HepG2 (cell line): Measurements from ENCODE around the gene IL17RC. TPM values are rescaled to one million over a fixed set of nuclear protein-coding genes. Genes with fewer than 3 reads are reported as not detected.

Experiments
- ATAC-seq: fragments of 200-7000 bp; cut with Tn5 transposase; 3 replicates; pipeline ENCODE4 v1.9.1; 2020; ENCODE audit warnings: mild to moderate bottlenecking, moderate library complexity
- BruUV-seq: library from RNA; stranded (reverse); fragments of 400-500 nt; replicated peaks from 2 replicates; lab custom pipeline; 2021; lab: Mats Ljungman, UMichigan
- CTCF ChIA-PET: fragments of 300-600 bp; formaldehyde crosslinking; extraction: SDS; loops from one replicate; lab custom pipeline; 2021; ENCODE audit warnings: low total read pairs, inconsistent platforms, low intra/inter-chr PET ratio; lab: Yijun Ruan, JAX
- POLR2A ChIA-PET: fragments of 350-600 bp; sonication (Branson Sonifier 250); formaldehyde crosslinking; loops from one replicate; lab custom pipeline; 2020; ENCODE audit warnings: antibody characterized with exemption, inconsistent platforms; lab: Yijun Ruan, JAX
- DNase-seq: peaks from one replicate; pipeline ENCODE4 v3.0.0-alpha.2; 2015; ENCODE audit warnings: low spot score
- FAIRE-seq: peaks from 3 replicates; lab custom pipeline; 2011; peaks lifted over from hg19 to GRCh38; lab: Jason Lieb, UNC
- H2AFZ ChIP-seq: one replicate; pipeline ENCODE4 v1.6.1; 2011; ENCODE audit warnings: low read length, inconsistent platforms
- H3K27ac ChIP-seq: fragments of 300-600 bp; 3 replicates; pipeline ENCODE4 v1.8.0; 2011; ENCODE audit warnings: mixed run types, mild to moderate bottlenecking, mixed read lengths, low read length, inconsistent platforms; ENCODE audit not compliant: insufficient read depth; ENCODE audit errors: extremely low read length
- H3K27me3 ChIP-seq, 2 experiments: fragments of 200-600 bp in 1 of 2; 2 replicates in 1 of 2; 3 replicates in 1 of 2; pipeline versions ENCODE4 v1.6.0 to v1.8.0; 2011; ENCODE audit warnings: low read length in 2 of 2, mild to moderate bottlenecking in 2 of 2, moderate library complexity in 2 of 2, inconsistent platforms in 1 of 2; ENCODE audit not compliant: insufficient read depth in 2 of 2, control insufficient read depth in 1 of 2
- H3K36me3 ChIP-seq, 2 experiments: fragments of 200-600 bp in 1 of 2; replicated peaks in 1 of 2; 2 replicates in 1 of 2; 3 replicates in 1 of 2; pipeline versions ENCODE4 v1.5.1 to v1.8.0; 2011; ENCODE audit warnings: low read length in 2 of 2, inconsistent platforms in 1 of 2; ENCODE audit not compliant: insufficient read depth in 2 of 2, control insufficient read depth in 1 of 2
- H3K4me1 ChIP-seq: 2 replicates; pipeline ENCODE4 v1.5.1; 2012; ENCODE audit warnings: low read length, inconsistent platforms; ENCODE audit not compliant: insufficient read depth
- H3K4me2 ChIP-seq: 2 replicates; pipeline ENCODE4 v1.6.0; 2011; ENCODE audit warnings: low read depth, low read length, inconsistent platforms
- H3K4me3 ChIP-seq, 3 experiments: fragments of 200-600 bp in 1 of 3; sonication (generic), shearing (Covaris generic) in 1 of 3; replicated peaks in 1 of 3; 2 replicates each; pipeline ENCODE4 v1.5.1; 2011 to 2016; ENCODE audit warnings: low read length in 3 of 3, inconsistent platforms in 2 of 3, low read depth in 2 of 3, mild to moderate bottlenecking in 2 of 3, control low read depth in 1 of 3, mixed read lengths in 1 of 3; ENCODE audit not compliant: insufficient read depth in 1 of 3
- H3K79me2 ChIP-seq: one replicate; pipeline ENCODE4 v1.6.1; 2011; ENCODE audit warnings: low read length, inconsistent platforms; ENCODE audit not compliant: insufficient read depth
- H3K9ac ChIP-seq: 2 replicates; pipeline ENCODE4 v1.6.0; 2011; ENCODE audit warnings: mild to moderate bottlenecking, low read depth, low read length, inconsistent platforms; ENCODE audit not compliant: insufficient read depth
- H3K9me3 ChIP-seq: 2 replicates; pipeline ENCODE4 v1.5.1; 2012; ENCODE audit warnings: mild to moderate bottlenecking, low read length
- H4K20me1 ChIP-seq: 2 replicates; pipeline ENCODE4 v1.6.0; 2011; ENCODE audit warnings: inconsistent platforms, mild to moderate bottlenecking, low read length, moderate library complexity; ENCODE audit not compliant: insufficient read depth
- ARNTL ChIP-seq: sonication (generic); formaldehyde crosslinking; IDR thresholded peaks from 2 replicates; pipeline ENCODE4 v1.4.0; 2020; ENCODE audit warnings: mild to moderate bottlenecking, missing genetic modification reagents
- BRD4 ChIP-seq: sonication (generic); formaldehyde crosslinking; IDR thresholded peaks from 2 replicates; pipeline ENCODE4 v1.4.0; 2020; ENCODE audit warnings: missing genetic modification reagents
- CEBPG ChIP-seq: IDR thresholded peaks from 2 replicates; pipeline ENCODE4 v1.6.1; 2016
- FOXO1 ChIP-seq: sonication (generic); formaldehyde crosslinking; IDR thresholded peaks from 2 replicates; pipeline ENCODE4 v1.4.0; 2020; ENCODE audit warnings: missing genetic modification reagents
- HOXA5 ChIP-seq: sonication (generic); formaldehyde crosslinking; IDR thresholded peaks from 2 replicates; pipeline ENCODE4 v1.4.0; 2020; ENCODE audit warnings: missing genetic modification reagents
- KLF12 ChIP-seq: sonication (generic); formaldehyde crosslinking; IDR thresholded peaks from 2 replicates; pipeline ENCODE4 v1.4.0; 2020; ENCODE audit warnings: missing genetic modification reagents, borderline replicate concordance
- MIXL1 ChIP-seq: IDR thresholded peaks from 2 replicates; pipeline ENCODE4 v1.6.1; 2016
- NONO ChIP-seq, 2 experiments: fragments of 450-650 bp in 1 of 2; sonication (generic) in 1 of 2; formaldehyde crosslinking in 1 of 2; IDR thresholded peaks in 1 of 2; conservative IDR thresholded peaks in 1 of 2; 2 replicates each; pipeline versions ENCODE4 v1.6.1 to v1.8.0; 2017 to 2022; ENCODE audit warnings: mild to moderate bottlenecking in 1 of 2, missing genetic modification reagents in 1 of 2, moderate library complexity in 1 of 2
- TAF15 ChIP-seq: fragments of 200-400 bp; formaldehyde crosslinking; IDR thresholded peaks from one replicate; pipeline ENCODE4 v1.6.1; 2018; ENCODE audit warnings: mild to moderate bottlenecking, low read depth, low read length; ENCODE audit not compliant: poor library complexity, severe bottlenecking
- ZBTB38 ChIP-seq: sonication (generic); formaldehyde crosslinking; IDR thresholded peaks from 2 replicates; pipeline ENCODE4 v1.5.1; 2020; ENCODE audit warnings: mild to moderate bottlenecking, missing genetic modification reagents
- ZNF773 ChIP-seq: sonication (generic); formaldehyde crosslinking; IDR thresholded peaks from 2 replicates; pipeline ENCODE4 v1.4.0; 2020; ENCODE audit warnings: missing genetic modification reagents, borderline replicate concordance
- WGBS: methylation state at CpG from one replicate; pipeline ENCODE4 v1.1.6; 2017; ENCODE audit warnings: low lambda C conversion rate; 5-methylcytosine and 5-hydroxymethylcytosine counted together
- in situ Hi-C: cut with HindIII; loops from 2 replicates; pipeline ENCODE4 v1.10.0; 2017; ENCODE audit warnings: low pct_unique_long_range_greater_than_20kb; ENCODE audit not compliant: extremely low pct_ligation_motif_present
- intact Hi-C: fragments of 100-400 bp; cut with micrococcal nuclease; formaldehyde crosslinking; loops from one replicate; pipeline ENCODE4 v1.10.0; 2022; ENCODE audit not compliant: unreplicated experiment
- polyA plus RNA-seq, 8 experiments: library from polyadenylated mRNA; depleted of rRNA in 3 of 8; stranded (reverse) in 7 of 8; unstranded in 1 of 8; fragments of >200 nt; fragmentation: Illumina TruSeq in 4 of 8; extraction: Trizol in 4 of 8; gene quantifications; 2 replicates each; pipeline versions ENCODE4 v1.2.1 to v1.2.3, GENCODE V29; 2011 to 2016; ENCODE audit warnings: low read depth in 4 of 8, missing spikeins in 1 of 8, mixed read lengths in 1 of 8; ENCODE audit not compliant: insufficient read depth in 1 of 8
- total RNA-seq, 5 experiments: library from RNA; depleted of rRNA; stranded (reverse); fragments of >200 nt; fragmentation: Illumina TruSeq; extraction: Trizol; gene quantifications; 2 replicates each; pipeline ENCODE4 v1.2.3, GENCODE V29; 2016; ENCODE audit warnings: low read depth in 1 of 5
- TF ChIP-seq, protein P1 (sequence below): sonication (generic); formaldehyde crosslinking; conservative IDR thresholded peaks from 2 replicates; pipeline ENCODE4 v1.5.0; 2020; ENCODE audit warnings: missing genetic modification reagents
- TF ChIP-seq, protein P2 (sequence below): sonication (generic); formaldehyde crosslinking; IDR thresholded peaks from 2 replicates; pipeline ENCODE4 v1.4.0; 2020; ENCODE audit warnings: missing genetic modification reagents, mild to moderate bottlenecking, borderline replicate concordance
- TF ChIP-seq, protein P3 (sequence below): IDR thresholded peaks from 2 replicates; pipeline ENCODE4 v1.6.1; 2016; ENCODE audit warnings: low read depth, control low read depth
- TF ChIP-seq, protein P4 (sequence below): sonication (generic); formaldehyde crosslinking; IDR thresholded peaks from 2 replicates; pipeline ENCODE4 v1.5.0; 2020; ENCODE audit warnings: missing genetic modification reagents

Gene IL17RC
- total and polyA plus RNA-seq, 2 of the 13 experiments (the other 11 are each of a cell fraction or from before 2014, with no cell fraction given): 20.7 to 24.0 TPM

DNA sequence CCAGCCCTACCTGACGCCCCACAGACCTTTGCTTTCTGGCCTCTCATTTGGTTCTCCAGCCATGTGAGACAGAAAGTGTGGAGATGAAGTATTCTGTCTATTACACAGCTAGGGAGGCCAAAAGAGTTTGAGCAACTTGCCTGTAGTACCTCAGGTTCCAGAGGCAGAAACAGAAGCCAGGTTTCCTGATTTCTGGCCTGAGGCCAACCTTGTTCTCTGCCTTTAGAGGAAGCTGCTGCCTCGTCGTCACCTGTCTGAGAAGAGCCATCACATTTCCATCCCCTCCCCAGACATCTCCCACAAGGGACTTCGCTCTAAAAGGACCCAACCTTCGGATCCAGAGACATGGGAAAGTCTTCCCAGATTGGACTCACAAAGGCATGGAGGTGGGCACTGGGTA lies 10.4 kb upstream of the IL17RC start:
- ATAC-seq: no peak
- TF ChIP-seq TAF15 (no peak), CEBPG (CRISPR knock-in tag) (no peak), NONO (IDR thresholded peaks at IDR 0.05) (no peak), NONO (CRISPR knock-in tag; conservative IDR thresholded peaks at IDR 0.05) (no peak), FOXO1 (CRISPR knock-in tag) (no peak), ZBTB38 (CRISPR knock-in tag) (no peak), MIXL1 (CRISPR knock-in tag) (no peak), HOXA5 (CRISPR knock-in tag) (no peak), ZNF773 (CRISPR knock-in tag) (no peak), BRD4 (no peak), KLF12 (CRISPR knock-in tag) (no peak), ARNTL (no peak)
- TF ChIP-seq, protein P1, sequence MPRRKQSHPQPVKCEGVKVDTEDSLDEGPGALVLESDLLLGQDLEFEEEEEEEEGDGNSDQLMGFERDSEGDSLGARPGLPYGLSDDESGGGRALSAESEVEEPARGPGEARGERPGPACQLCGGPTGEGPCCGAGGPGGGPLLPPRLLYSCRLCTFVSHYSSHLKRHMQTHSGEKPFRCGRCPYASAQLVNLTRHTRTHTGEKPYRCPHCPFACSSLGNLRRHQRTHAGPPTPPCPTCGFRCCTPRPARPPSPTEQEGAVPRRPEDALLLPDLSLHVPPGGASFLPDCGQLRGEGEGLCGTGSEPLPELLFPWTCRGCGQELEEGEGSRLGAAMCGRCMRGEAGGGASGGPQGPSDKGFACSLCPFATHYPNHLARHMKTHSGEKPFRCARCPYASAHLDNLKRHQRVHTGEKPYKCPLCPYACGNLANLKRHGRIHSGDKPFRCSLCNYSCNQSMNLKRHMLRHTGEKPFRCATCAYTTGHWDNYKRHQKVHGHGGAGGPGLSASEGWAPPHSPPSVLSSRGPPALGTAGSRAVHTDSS (CRISPR knock-in tag): no peak
- TF ChIP-seq, protein P2, sequence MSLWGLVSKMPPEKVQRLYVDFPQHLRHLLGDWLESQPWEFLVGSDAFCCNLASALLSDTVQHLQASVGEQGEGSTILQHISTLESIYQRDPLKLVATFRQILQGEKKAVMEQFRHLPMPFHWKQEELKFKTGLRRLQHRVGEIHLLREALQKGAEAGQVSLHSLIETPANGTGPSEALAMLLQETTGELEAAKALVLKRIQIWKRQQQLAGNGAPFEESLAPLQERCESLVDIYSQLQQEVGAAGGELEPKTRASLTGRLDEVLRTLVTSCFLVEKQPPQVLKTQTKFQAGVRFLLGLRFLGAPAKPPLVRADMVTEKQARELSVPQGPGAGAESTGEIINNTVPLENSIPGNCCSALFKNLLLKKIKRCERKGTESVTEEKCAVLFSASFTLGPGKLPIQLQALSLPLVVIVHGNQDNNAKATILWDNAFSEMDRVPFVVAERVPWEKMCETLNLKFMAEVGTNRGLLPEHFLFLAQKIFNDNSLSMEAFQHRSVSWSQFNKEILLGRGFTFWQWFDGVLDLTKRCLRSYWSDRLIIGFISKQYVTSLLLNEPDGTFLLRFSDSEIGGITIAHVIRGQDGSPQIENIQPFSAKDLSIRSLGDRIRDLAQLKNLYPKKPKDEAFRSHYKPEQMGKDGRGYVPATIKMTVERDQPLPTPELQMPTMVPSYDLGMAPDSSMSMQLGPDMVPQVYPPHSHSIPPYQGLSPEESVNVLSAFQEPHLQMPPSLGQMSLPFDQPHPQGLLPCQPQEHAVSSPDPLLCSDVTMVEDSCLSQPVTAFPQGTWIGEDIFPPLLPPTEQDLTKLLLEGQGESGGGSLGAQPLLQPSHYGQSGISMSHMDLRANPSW: no peak
- TF ChIP-seq, protein P3, sequence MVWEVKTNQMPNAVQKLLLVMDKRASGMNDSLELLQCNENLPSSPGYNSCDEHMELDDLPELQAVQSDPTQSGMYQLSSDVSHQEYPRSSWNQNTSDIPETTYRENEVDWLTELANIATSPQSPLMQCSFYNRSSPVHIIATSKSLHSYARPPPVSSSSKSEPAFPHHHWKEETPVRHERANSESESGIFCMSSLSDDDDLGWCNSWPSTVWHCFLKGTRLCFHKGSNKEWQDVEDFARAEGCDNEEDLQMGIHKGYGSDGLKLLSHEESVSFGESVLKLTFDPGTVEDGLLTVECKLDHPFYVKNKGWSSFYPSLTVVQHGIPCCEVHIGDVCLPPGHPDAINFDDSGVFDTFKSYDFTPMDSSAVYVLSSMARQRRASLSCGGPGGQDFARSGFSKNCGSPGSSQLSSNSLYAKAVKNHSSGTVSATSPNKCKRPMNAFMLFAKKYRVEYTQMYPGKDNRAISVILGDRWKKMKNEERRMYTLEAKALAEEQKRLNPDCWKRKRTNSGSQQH: no peak
- TF ChIP-seq, protein P4, sequence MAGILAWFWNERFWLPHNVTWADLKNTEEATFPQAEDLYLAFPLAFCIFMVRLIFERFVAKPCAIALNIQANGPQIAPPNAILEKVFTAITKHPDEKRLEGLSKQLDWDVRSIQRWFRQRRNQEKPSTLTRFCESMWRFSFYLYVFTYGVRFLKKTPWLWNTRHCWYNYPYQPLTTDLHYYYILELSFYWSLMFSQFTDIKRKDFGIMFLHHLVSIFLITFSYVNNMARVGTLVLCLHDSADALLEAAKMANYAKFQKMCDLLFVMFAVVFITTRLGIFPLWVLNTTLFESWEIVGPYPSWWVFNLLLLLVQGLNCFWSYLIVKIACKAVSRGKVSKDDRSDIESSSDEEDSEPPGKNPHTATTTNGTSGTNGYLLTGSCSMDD (CRISPR knock-in tag): no peak
- TF ChIP-seq, all 625 proteins: peak for 0
- in situ Hi-C loops: no loop called here
- Histone ChIP-seq H3K27ac (no peak overlapping the region), H3K4me2 (no peak overlapping the region), H3K9ac (no peak overlapping the region), H3K79me2 (peaks cover 15% of the 10 kb centered on the region), H4K20me1 (no peaks in the 10 kb centered on the region), H3K27me3 (no peaks in the 10 kb centered on the region; a peak in 1 of 5 replicates), H3K4me1 (peaks cover 31% of the 10 kb centered on the region), H3K4me3 (no peak overlapping the region), H3K36me3 (peaks cover 15 to 30% of the 10 kb centered on the region in 2 experiments), H2AFZ (no peak overlapping the region), H3K9me3 (no peaks in the 10 kb centered on the region)
- ChIA-PET POLR2A (interaction anchor here (1.0 kb wide), 1 partner anchor 10 kb away, joined by 4 read pairs; the partner anchor contains the start of gene IL17RC), CTCF (no interaction called here)
- intact Hi-C loops: no loop called here
- DNase-seq: no peak
- BruUV-seq: no TSS peak
- WGBS: 97% methylated on average over 5 of the region's 5 CpGs
- FAIRE-seq: no peak
